GM18909 (cell line): ENCODE results near the gene ELP5.
A peak's percentile ranks its signal among the peaks of the same experiment; 100 is the strongest.
"Not testable (repeated sequence)": the region's sequence is repeated elsewhere in the genome, so short reads cannot be mapped to it uniquely, and the experiment has no call there.

Experiments
- ATAC-seq: cut with Tn5 transposase; IDR thresholded peaks from one replicate; pipeline ENCODE4 v1.9.1; 2021; ENCODE audit warnings: mild to moderate bottlenecking; ENCODE audit not compliant: unreplicated experiment, poor library complexity

Gene ELP5

GRCh38 chr17:7235693-7236665 is 16.0 kb upstream of the ELP5 start:
- ATAC-seq: no peak

GRCh38 chr17:7236808-7237207 is 15.2 kb upstream of the ELP5 start:
- ATAC-seq: no peak

- ATAC-seq: no peak
Measured at GRCh38 chr17:7237266-7237760, 14.7 kb upstream of the ELP5 start.

GRCh38 chr17:7237761-7238419 is 14.1 kb upstream of the ELP5 start:
- ATAC-seq: no peak

GRCh38 chr17:7238420-7239090 is 13.5 kb upstream of the ELP5 start:
- ATAC-seq: no peak

GRCh38 chr17:7239091-7240027 is 12.7 kb upstream of the ELP5 start, which contains the start of gene PHF23:
PHF23 (minus strand) TSS chr17:7239457; CDS start chr17:7239279, 178 bp downstream.
- ATAC-seq: peak; percentile 46

- no peak for ATAC-seq
Measured at GRCh38 chr17:7240375-7240774, 11.6 kb upstream of the ELP5 start.

GRCh38 chr17:7241090-7241733 is 10.8 kb upstream of the ELP5 start:
- no peak for ATAC-seq

GRCh38 chr17:7241783-7242716 is 10.0 kb upstream of the ELP5 start, which contains the start of gene GABARAP:
GABARAP (minus strand) TSS chr17:7242449; CDS start chr17:7242330, 119 bp downstream.
- ATAC-seq: peak; percentile 35

- ATAC-seq: peak; percentile 50
Measured at GRCh38 chr17:7242717-7243452, 9.1 kb upstream of the ELP5 start.

GRCh38 chr17:7243453-7243729 is 8.6 kb upstream of the ELP5 start:
- ATAC-seq: no peak

GRCh38 chr17:7243838-7244237 is 8.2 kb upstream of the ELP5 start:
- ATAC-seq: not testable (repeated sequence)

- no peak for ATAC-seq
Measured at GRCh38 chr17:7246779-7247178, 5.2 kb upstream of the ELP5 start.

GRCh38 chr17:7248796-7249195 is 3.2 kb upstream of the ELP5 start:
- no peak for ATAC-seq

- ATAC-seq: no peak
Measured at GRCh38 chr17:7249214-7249613, 2.8 kb upstream of the ELP5 start.

GRCh38 chr17:7249830-7250229 is 2.2 kb upstream of the ELP5 start:
- ATAC-seq: no peak
